Measurements from ENCODE around the gene B3GNT9. TPM values are rescaled to one million over a fixed set of nuclear protein-coding genes. Genes with fewer than 3 reads are reported as not detected.

Gene B3GNT9
- total RNA-seq (10 to 100 TPM; 10.0 to 10.4 TPM), polyA plus RNA-seq (10 to 100 TPM; 10.0 to 11.8 TPM)

- Mint-ChIP-seq H3K36me3 (peaks cover 10 to 12% of the 10 kb centered on the region in 2 donors), H3K27ac (peak within 1 kb of the TSS; percentile 64 to 85 (median 81)), H3K27me3 (no peaks in the 10 kb centered on the region), H3K9me3 (peaks cover 0 to 5% (median 0%) of the 10 kb centered on the region in 8 donors), H3K4me3 (peak within 1 kb of the TSS; percentile 78 to 86 (median 84)), H3K4me1 (peaks cover 22 to 53% (median 33%) of the 10 kb centered on the region in 4 donors)
- DNase-seq: peak in 2 of 5 donors; percentile 47 to 59
- ChIA-PET CTCF (ENCODE audit: partially characterized antibody) (interaction anchor here (1.0 to 13.4 kb wide), 9 partner anchors 9 to 174 kb away, joined by 3 to 187 read pairs (median 7); partner anchors contain the start of genes FBXL8, HSF4, PHAF1 and TRADD), POLR2A (ENCODE audit: partially characterized antibody) (interaction anchor here (0.7 to 7.2 kb wide), 18 partner anchors 9 to 175 kb away, joined by 3 to 174 read pairs (median 4); partner anchors contain the start of genes CBFB, FBXL8, HSF4 and NOL3)
- peak within 1 kb of the TSS; percentile 29 to 69 for H3K4me3 ChIP-seq (ENCODE audit: low read length in 2 of 2)
- peaks cover 2% of the 10 kb centered on the region for H3K36me3 ChIP-seq (ENCODE audit: insufficient read depth, low read length)
- peak within 1 kb of the TSS; percentile 52 for H3K27ac ChIP-seq (ENCODE audit: low read depth, low read length)
- no peaks in the 10 kb centered on the region for H3K27me3 ChIP-seq (ENCODE audit: insufficient read depth, low read length)
- H3K9me3 ChIP-seq (ENCODE audit: control insufficient read depth in 1 of 2, low read length in 2 of 2): no peaks in the 10 kb centered on the region
- intact Hi-C loops (cut with micrococcal nuclease): loop anchor here (1.0 to 2.0 kb wide), 2 partner anchors 8 to 42 kb away; partner anchors contain the start of genes FBXL8, PHAF1 and TRADD
- peaks cover 33% of the 10 kb centered on the region for H3K4me1 ChIP-seq (ENCODE audit: insufficient read depth, low read length)
These were observed at the start of gene B3GNT9 for GRCh38 chr16:67150833-67151396. TSS of gene B3GNT9 (minus strand) at chr16:67150998. CDS start at chr16:67150485, 513 bp downstream.

GRCh38 chr16:67200491-67200890 lies 49.7 kb upstream of the B3GNT9 start:
- Histone ChIP-seq H3K27ac (ENCODE audit: low read depth, low read length) (no peak overlapping the region), H3K9me3 (ENCODE audit: control insufficient read depth in 1 of 2, low read length in 2 of 2) (no peaks in the 10 kb centered on the region), H3K36me3 (ENCODE audit: insufficient read depth, low read length) (peaks cover 48% of the 10 kb centered on the region), H3K27me3 (ENCODE audit: insufficient read depth, low read length) (no peaks in the 10 kb centered on the region), H3K4me1 (ENCODE audit: insufficient read depth, low read length) (no peaks in the 10 kb centered on the region), H3K4me3 (ENCODE audit: low read length in 2 of 2) (no peak overlapping the region)
- H3K9me3 Mint-ChIP-seq: peaks cover 0 to 2% (median 0%) of the 10 kb centered on the region in 8 donors
- H3K27me3 Mint-ChIP-seq: no peaks in the 10 kb centered on the region
- peak overlapping the region in 1 of 7 donors; percentile 31 for H3K27ac Mint-ChIP-seq
- ChIA-PET POLR2A (ENCODE audit: partially characterized antibody) (interaction anchor here (1.7 kb wide), 1 partner anchor 44 kb away, joined by 10 read pairs; no protein-coding TSS in a partner anchor), CTCF (ENCODE audit: partially characterized antibody) (no interaction called here)
- H3K36me3 Mint-ChIP-seq: peaks cover 20 to 48% of the 10 kb centered on the region in 2 donors
- H3K4me1 Mint-ChIP-seq: peaks cover 8 to 26% (median 16%) of the 10 kb centered on the region in 4 donors
- H3K4me3 Mint-ChIP-seq: no peak overlapping the region
- DNase-seq: no peak
- intact Hi-C loops (cut with micrococcal nuclease): no loop called here

GRCh38 chr16:67199808-67200198 lies 49.0 kb upstream of the B3GNT9 start:
- Histone ChIP-seq H3K36me3 (ENCODE audit: insufficient read depth, low read length) (peaks cover 54% of the 10 kb centered on the region), H3K9me3 (ENCODE audit: control insufficient read depth in 1 of 2, low read length in 2 of 2) (no peaks in the 10 kb centered on the region), H3K4me1 (ENCODE audit: insufficient read depth, low read length) (no peaks in the 10 kb centered on the region), H3K27me3 (ENCODE audit: insufficient read depth, low read length) (no peaks in the 10 kb centered on the region), H3K4me3 (ENCODE audit: low read length in 2 of 2) (no peak overlapping the region), H3K27ac (ENCODE audit: low read depth, low read length) (no peak overlapping the region)
- CTCF ChIA-PET (ENCODE audit: partially characterized antibody): no interaction called here
- no peaks in the 10 kb centered on the region for H3K27me3 Mint-ChIP-seq
- no peak overlapping the region for H3K4me3 Mint-ChIP-seq
- POLR2A ChIA-PET (ENCODE audit: partially characterized antibody): interaction anchor here (0.6 to 3.5 kb wide), 3 partner anchors 9 to 45 kb away, joined by 3 to 11 read pairs (median 10); partner anchors contain the start of gene TMEM208
- H3K27ac Mint-ChIP-seq: peak overlapping the region in 2 of 7 donors; percentile 12 to 78
- H3K9me3 Mint-ChIP-seq: peaks cover 0 to 2% (median 0%) of the 10 kb centered on the region in 8 donors
- DNase-seq: no peak
- H3K36me3 Mint-ChIP-seq: peaks cover 22 to 54% of the 10 kb centered on the region in 2 donors
- peaks cover 8 to 27% (median 17%) of the 10 kb centered on the region in 4 donors for H3K4me1 Mint-ChIP-seq
- intact Hi-C loops (cut with micrococcal nuclease): no loop called here

- intact Hi-C loops (cut with micrococcal nuclease): no loop called here
- peak in 1 of 5 donors; percentile 9 for DNase-seq
- POLR2A ChIA-PET (ENCODE audit: partially characterized antibody): interaction anchor here (0.6 to 3.5 kb wide), 2 partner anchors 9 to 28 kb away, joined by 3 to 11 read pairs; partner anchors contain the start of gene TMEM208
These were observed 48.4 kb upstream of the B3GNT9 start, which contains the start of gene ELMO3 for GRCh38 chr16:67199011-67199807. TSS of gene ELMO3 (plus strand) at chr16:67199131. CDS start at chr16:67199327, 196 bp downstream.

GRCh38 chr16:67198238-67198734 lies 47.5 kb upstream of the B3GNT9 start:
- no peaks in the 10 kb centered on the region for H3K9me3 ChIP-seq (ENCODE audit: control insufficient read depth in 1 of 2, low read length in 2 of 2)
- no peak overlapping the region for H3K27ac ChIP-seq (ENCODE audit: low read depth, low read length)
- CTCF ChIA-PET (ENCODE audit: partially characterized antibody): interaction anchor here (0.8 to 1.8 kb wide), 8 partner anchors 11 to 199 kb away, joined by 3 to 8 read pairs (median 4); partner anchors contain the start of gene FHOD1
- H3K36me3 Mint-ChIP-seq: peaks cover 22 to 68% of the 10 kb centered on the region in 2 donors
- H3K4me3 Mint-ChIP-seq: no peak overlapping the region
- H3K4me3 ChIP-seq (ENCODE audit: low read length in 2 of 2): no peak overlapping the region
- peaks cover 0 to 2% (median 0%) of the 10 kb centered on the region in 8 donors for H3K9me3 Mint-ChIP-seq
- intact Hi-C loops (cut with micrococcal nuclease): no loop called here
- no peaks in the 10 kb centered on the region for H3K27me3 ChIP-seq (ENCODE audit: insufficient read depth, low read length)
- no peaks in the 10 kb centered on the region for H3K27me3 Mint-ChIP-seq
- peaks cover 11 to 41% (median 28%) of the 10 kb centered on the region in 4 donors for H3K4me1 Mint-ChIP-seq
- POLR2A ChIA-PET (ENCODE audit: partially characterized antibody): interaction anchor here (1.0 to 3.5 kb wide), 2 partner anchors 29 to 43 kb away, joined by 4 to 11 read pairs; partner anchors contain the start of gene TMEM208
- H3K36me3 ChIP-seq (ENCODE audit: insufficient read depth, low read length): peaks cover 65% of the 10 kb centered on the region
- DNase-seq: peak in 1 of 5 donors; percentile 22
- H3K27ac Mint-ChIP-seq: peak overlapping the region in 4 of 7 donors; percentile 53 to 78 (median 73)
- H3K4me1 ChIP-seq (ENCODE audit: insufficient read depth, low read length): peaks cover 11% of the 10 kb centered on the region

More at GRCh38 chr16:67199011-67199807, 48.4 kb upstream of the B3GNT9 start, which contains the start of gene ELMO3:
- CTCF ChIA-PET (ENCODE audit: partially characterized antibody): interaction anchor here (1.3 to 1.8 kb wide), 3 partner anchors 24 to 44 kb away, joined by 3 to 8 read pairs (median 7); no protein-coding TSS in a partner anchor
- Mint-ChIP-seq H3K36me3 (peaks cover 22 to 59% of the 10 kb centered on the region in 2 donors), H3K4me1 (peaks cover 8 to 32% (median 19%) of the 10 kb centered on the region in 4 donors), H3K4me3 (no peak within 1 kb of the TSS), H3K27me3 (no peaks in the 10 kb centered on the region), H3K27ac (peak within 1 kb of the TSS in 5 of 7 donors; percentile 4 to 78 (median 70)), H3K9me3 (peaks cover 0 to 2% (median 0%) of the 10 kb centered on the region in 8 donors)
- H3K36me3 ChIP-seq (ENCODE audit: insufficient read depth, low read length): peaks cover 60% of the 10 kb centered on the region
- H3K9me3 ChIP-seq (ENCODE audit: control insufficient read depth in 1 of 2, low read length in 2 of 2): no peaks in the 10 kb centered on the region
- H3K27ac ChIP-seq (ENCODE audit: low read depth, low read length): no peak within 1 kb of the TSS
- H3K27me3 ChIP-seq (ENCODE audit: insufficient read depth, low read length): no peaks in the 10 kb centered on the region
- H3K4me1 ChIP-seq (ENCODE audit: insufficient read depth, low read length): peaks cover 1% of the 10 kb centered on the region
- no peak within 1 kb of the TSS for H3K4me3 ChIP-seq (ENCODE audit: low read length in 2 of 2)

- H3K27ac ChIP-seq (ENCODE audit: low read depth, low read length): no peak overlapping the region
- no peaks in the 10 kb centered on the region for H3K27me3 ChIP-seq (ENCODE audit: insufficient read depth, low read length)
- H3K9me3 ChIP-seq (ENCODE audit: control insufficient read depth in 1 of 2, low read length in 2 of 2): no peaks in the 10 kb centered on the region
- no peak overlapping the region for H3K4me3 ChIP-seq (ENCODE audit: low read length in 2 of 2)
- peaks cover 16% of the 10 kb centered on the region for H3K4me1 ChIP-seq (ENCODE audit: insufficient read depth, low read length)
- H3K36me3 ChIP-seq (ENCODE audit: insufficient read depth, low read length): peaks cover 65% of the 10 kb centered on the region
- intact Hi-C loops (cut with micrococcal nuclease): no loop called here
- Mint-ChIP-seq H3K27me3 (no peaks in the 10 kb centered on the region), H3K4me1 (peaks cover 15 to 47% (median 32%) of the 10 kb centered on the region in 4 donors), H3K36me3 (peaks cover 22 to 69% of the 10 kb centered on the region in 2 donors), H3K27ac (peak overlapping the region in 3 of 7 donors; percentile 4 to 76 (median 36)), H3K4me3 (no peak overlapping the region), H3K9me3 (peaks cover 0 to 2% (median 0%) of the 10 kb centered on the region in 8 donors)
- ChIA-PET CTCF (ENCODE audit: partially characterized antibody) (interaction anchor here (0.8 to 1.8 kb wide), 8 partner anchors 11 to 198 kb away, joined by 3 to 8 read pairs (median 4); partner anchors contain the start of gene FHOD1), POLR2A (ENCODE audit: partially characterized antibody) (interaction anchor here (1.0 to 3.5 kb wide), 2 partner anchors 29 to 43 kb away, joined by 4 to 11 read pairs; partner anchors contain the start of gene TMEM208)
- no peak for DNase-seq
These were observed 46.9 kb upstream of the B3GNT9 start for GRCh38 chr16:67197704-67198103.

Measured in CD4-positive, alpha-beta memory T cell (primary cell).